AG09309 (cell line): ENCODE data around the gene NTF4.
"Not testable (repeated sequence)": the region's sequence is repeated elsewhere in the genome, so short reads cannot be mapped to it uniquely, and the experiment has no call there.

Source experiments
- DNase-seq: peaks from one replicate; pipeline ENCODE4 v3.0.0-alpha.2; 2010; ENCODE audit warnings: low read depth
- H3K4me3 ChIP-seq: 2 replicates; pipeline ENCODE4 v1.5.1; 2011; ENCODE audit warnings: mild to moderate bottlenecking, low read depth, low read length, moderate library complexity; ENCODE audit not compliant: control insufficient read depth
- CTCF ChIP-seq: IDR thresholded peaks from 2 replicates; pipeline ENCODE4 v1.5.1; 2011; ENCODE audit warnings: mild to moderate bottlenecking, low read depth, low read length, inconsistent platforms; ENCODE audit not compliant: insufficient read depth, control insufficient read depth; ENCODE audit errors: missing control alignments

The NTF4 gene

GRCh38 chr19:49020931-49021895 lies 43.4 kb downstream of the NTF4 start:
- TF ChIP-seq CTCF = no peak
- DNase-seq = no peak
- H3K4me3 ChIP-seq = no peak overlapping the region

- no peak for DNase-seq
- H3K4me3 ChIP-seq = no peak overlapping the region
- no peak for TF ChIP-seq CTCF
These were observed 44.3 kb downstream of the NTF4 start for GRCh38 chr19:49020342-49020741.

DNA sequence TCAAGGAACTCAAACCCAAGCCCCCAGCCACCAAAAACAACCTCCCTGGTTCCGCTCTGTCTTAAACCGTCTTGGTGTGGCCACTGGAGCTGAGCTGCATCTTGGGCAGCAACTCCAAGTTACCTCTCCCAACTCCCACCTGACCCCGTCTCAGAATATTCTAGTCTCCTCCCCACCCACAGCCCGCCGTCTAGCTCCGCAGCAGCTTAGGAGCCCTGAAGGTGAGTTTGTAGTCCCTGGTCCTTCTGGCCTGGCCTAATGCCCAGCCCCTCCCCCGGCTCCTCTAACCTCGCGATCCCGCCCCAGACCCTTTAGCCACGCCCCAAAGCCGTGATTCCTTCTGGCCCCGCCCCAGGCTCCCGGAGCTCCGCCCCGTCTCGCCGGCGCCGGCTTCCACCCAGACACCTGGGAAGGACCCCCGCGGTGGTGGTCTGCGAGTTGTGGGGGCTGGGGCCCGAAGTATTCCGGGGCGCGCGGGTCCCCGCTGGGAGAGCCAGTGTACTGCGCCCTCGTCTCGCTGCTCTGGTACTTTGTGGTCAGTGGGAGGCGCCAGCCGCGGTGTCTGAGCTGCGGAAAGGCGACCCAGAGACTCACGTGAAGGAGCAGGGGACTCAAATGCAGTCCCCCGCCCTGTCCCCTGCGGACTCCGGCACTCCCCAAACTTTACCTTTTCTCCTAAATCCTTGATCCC lies 45.2 kb downstream of the NTF4 start:
- peak overlapping the region; percentile 39 for H3K4me3 ChIP-seq

DNA sequence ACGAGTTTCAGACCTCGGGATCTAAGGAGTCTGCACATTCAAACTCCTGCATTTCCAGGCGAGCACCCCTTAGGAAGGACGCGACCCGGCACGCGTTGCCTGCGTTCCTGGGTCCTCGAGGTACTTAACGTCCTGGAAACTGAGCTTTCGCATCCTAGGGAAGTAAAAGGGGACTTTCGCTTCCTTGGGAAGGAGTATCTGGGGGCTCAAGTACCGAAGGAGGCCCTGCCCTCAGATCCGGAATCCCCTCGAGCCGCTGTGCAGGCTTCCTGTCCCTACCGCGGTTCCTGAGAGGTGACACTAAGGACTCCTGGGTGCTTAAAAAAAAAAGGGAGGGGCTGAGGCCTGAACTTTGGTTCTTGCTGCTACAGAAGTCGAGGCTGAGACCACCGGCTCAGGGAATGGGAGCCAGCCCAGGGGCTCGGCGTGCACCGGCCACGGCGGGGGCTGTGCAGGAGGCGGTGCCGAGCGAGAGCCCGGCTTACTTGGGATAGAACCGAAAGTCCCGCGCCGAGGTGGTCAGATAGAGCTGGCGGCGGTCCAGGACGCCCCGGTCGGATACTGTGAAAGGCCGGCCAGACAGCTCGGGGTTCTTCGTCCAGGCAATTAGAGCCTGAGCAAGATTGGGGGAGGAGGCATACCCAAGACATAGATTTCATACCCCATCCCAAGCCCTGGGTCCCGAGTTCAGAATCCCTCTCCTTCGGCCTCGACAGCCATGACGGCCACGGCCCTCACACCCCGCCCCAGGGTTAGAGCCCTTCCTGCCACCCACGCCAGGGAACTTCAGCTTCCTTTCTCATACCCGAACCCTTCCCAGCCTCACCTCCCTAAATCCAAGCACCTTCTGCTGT lies 46.0 kb downstream of the NTF4 start:
- H3K4me3 ChIP-seq = peak overlapping the region; percentile 39
- DNase-seq = not testable (repeated sequence)

More for the DNA sequence above, 45.2 kb downstream of the NTF4 start:
- DNase-seq = no peak
- TF ChIP-seq CTCF = no peak

DNA sequence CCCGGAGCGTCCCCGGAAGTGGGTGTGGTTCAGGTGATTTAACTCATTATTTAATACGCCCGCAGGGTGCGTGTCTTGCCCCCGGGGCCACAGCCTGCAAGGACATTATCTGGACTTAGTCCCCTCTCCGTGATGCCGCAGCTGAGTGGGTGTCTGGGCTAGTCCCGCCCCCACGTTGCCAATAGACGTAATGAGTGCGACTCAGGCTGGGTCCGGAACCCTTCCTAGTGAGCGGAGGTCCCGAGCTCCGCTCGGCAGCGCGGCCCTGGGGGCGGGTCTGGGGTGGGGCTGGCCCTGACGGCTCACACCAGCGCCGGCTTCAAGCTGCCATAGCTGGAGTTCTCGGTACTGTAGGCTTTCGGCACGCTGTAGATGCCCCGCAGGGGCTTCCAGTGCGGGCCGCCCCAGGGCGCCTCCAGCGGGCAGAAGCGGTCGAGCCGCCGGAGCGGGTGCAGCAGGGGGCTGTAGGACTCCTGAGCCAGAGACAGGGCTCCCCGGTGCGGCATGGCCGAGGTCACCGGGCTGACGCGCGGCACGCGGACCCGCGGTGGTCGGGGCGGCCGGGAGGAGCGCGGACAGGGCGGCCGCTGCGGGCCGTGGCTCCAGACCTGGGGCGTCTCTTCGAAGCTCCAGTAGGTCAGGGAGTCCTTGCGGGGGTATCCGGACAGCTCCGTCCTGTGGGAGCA lies 46.8 kb downstream of the NTF4 start:
- no peak for DNase-seq
- peak overlapping the region; percentile 39 for H3K4me3 ChIP-seq
- TF ChIP-seq CTCF = peak; percentile 67

GRCh38 chr19:49017041-49017665 lies 47.5 kb downstream of the NTF4 start, which contains the start of gene LHB:
Gene LHB (minus strand): TSS chr19:49017091. CDS start chr19:49017081, 10 bp downstream.
- no peak for DNase-seq
- TF ChIP-seq CTCF = no peak
- peak within 1 kb of the TSS; percentile 39 for H3K4me3 ChIP-seq
